SK-N-SH (cell line): ENCODE results near the gene LTF. TPM values are rescaled to one million over a fixed set of nuclear protein-coding genes. Genes with fewer than 3 reads are reported as not detected.

Source experiments
- CTCF ChIA-PET: fragments of 300-600, 350-600 bp; formaldehyde crosslinking; extraction: SDS; loops from one replicate; lab custom pipeline; 2021; lab: Yijun Ruan, JAX
- POLR2A ChIA-PET: fragments of 350-600 bp; sonication (Branson Sonifier 250); formaldehyde crosslinking; extraction: SDS; loops from one replicate; lab custom pipeline; 2020; ENCODE audit warnings: antibody characterized with exemption, inconsistent platforms; lab: Yijun Ruan, JAX
- DNase-seq: peaks from one replicate; pipeline ENCODE4 v3.0.0; 2012
- H2AFZ ChIP-seq: fragments of 200-600 bp; sonication (generic); 2 replicates; pipeline ENCODE4 v1.8.1; 2016; ENCODE audit warnings: antibody characterized with exemption, mild to moderate bottlenecking, low read depth
- H3F3A ChIP-seq: fragments of 200-600 bp; sonication (generic); replicated peaks from 2 replicates; pipeline ENCODE3; 2016; ENCODE audit warnings: antibody characterized with exemption, mild to moderate bottlenecking; ENCODE audit not compliant: insufficient read depth
- H3K27ac ChIP-seq, 2 experiments: fragments of 200-500 bp in 1 of 2; fragments of 200-600 bp in 1 of 2; sonication (Bioruptor generic) in 1 of 2; sonication (generic), shearing (Covaris generic) in 1 of 2; 2 replicates each; pipeline versions ENCODE4 v1.5.1 to v1.6.1; 2014 to 2016; ENCODE audit warnings: low read depth in 2 of 2, inconsistent platforms in 1 of 2, low read length in 1 of 2, mild to moderate bottlenecking in 1 of 2, mixed read lengths in 1 of 2
- H3K27me3 ChIP-seq: fragments of 200-600 bp; sonication (generic), shearing (Covaris generic); 2 replicates; pipeline ENCODE4 v1.6.1; 2016; ENCODE audit warnings: mixed run types; ENCODE audit not compliant: insufficient read depth
- H3K36me3 ChIP-seq, 2 experiments: fragments of 200-500 bp in 1 of 2; fragments of 200-600 bp in 1 of 2; sonication (Bioruptor generic) in 1 of 2; sonication (generic) in 1 of 2; replicated peaks in 1 of 2; 2 replicates each; pipeline versions ENCODE3 to v1.5.1; 2014 to 2016; ENCODE audit warnings: low read length in 1 of 2, mild to moderate bottlenecking in 1 of 2; ENCODE audit not compliant: insufficient read depth in 2 of 2, control insufficient read depth in 1 of 2
- H3K4me1 ChIP-seq, 2 experiments: fragments of 200-500 bp in 1 of 2; fragments of 200-600 bp in 1 of 2; sonication (Bioruptor generic) in 1 of 2; sonication (generic), shearing (Covaris generic) in 1 of 2; 2 replicates each; pipeline versions ENCODE4 v1.5.1 to v1.6.1; 2014 to 2016; ENCODE audit warnings: low read depth in 1 of 2, low read length in 1 of 2, mixed run types in 1 of 2; ENCODE audit not compliant: insufficient read depth in 2 of 2, control insufficient read depth in 1 of 2
- H3K4me2 ChIP-seq: fragments of 200-600 bp; sonication (generic), shearing (Covaris generic); 2 replicates; pipeline ENCODE4 v1.6.1; 2017; ENCODE audit warnings: mixed run types
- H3K4me3 ChIP-seq, 2 experiments: fragments of 200-500 bp in 1 of 2; fragments of 200-600 bp in 1 of 2; sonication (Bioruptor generic) in 1 of 2; sonication (generic), shearing (Covaris generic) in 1 of 2; 2 replicates each; pipeline versions ENCODE4 v1.5.1 to v1.8.1; 2014 to 2016; ENCODE audit warnings: low read depth in 2 of 2, inconsistent platforms in 1 of 2, low read length in 1 of 2, mild to moderate bottlenecking in 1 of 2, mixed read lengths in 1 of 2, moderate library complexity in 1 of 2
- H3K79me2 ChIP-seq: fragments of 200-600 bp; sonication (generic); 2 replicates; pipeline ENCODE4 v1.8.1; 2017; ENCODE audit warnings: mild to moderate bottlenecking; ENCODE audit not compliant: insufficient read depth
- H3K9ac ChIP-seq: fragments of 200-600 bp; sonication (generic); 2 replicates; pipeline ENCODE4 v1.6.1; 2017; ENCODE audit warnings: mixed run types
- H3K9me2 ChIP-seq: fragments of 200-600 bp; sonication (generic); 2 replicates; pipeline ENCODE4 v1.6.1; 2017; ENCODE audit warnings: mixed run types
- H3K9me3 ChIP-seq: fragments of 200-600 bp; sonication (generic); 2 replicates; pipeline ENCODE4 v1.6.1; 2017; ENCODE audit warnings: mixed run types, mild to moderate bottlenecking, moderate library complexity
- H4K20me1 ChIP-seq: fragments of 200-600 bp; sonication (generic); 2 replicates; pipeline ENCODE4 v1.6.1; 2017; ENCODE audit warnings: mild to moderate bottlenecking, mixed run types; ENCODE audit not compliant: insufficient read depth
- CHD2 ChIP-seq: fragments of 150-350 bp; IDR thresholded peaks from 2 replicates; pipeline ENCODE4 v1.6.1; 2018; ENCODE audit warnings: low read length; ENCODE audit not compliant: partially characterized antibody
- ELF1 ChIP-seq: IDR thresholded peaks from 2 replicates; pipeline ENCODE4 v1.4.0; 2012
- EZH2phosphoT487 ChIP-seq: fragments of 200-600 bp; sonication (generic); IDR thresholded peaks from 2 replicates; pipeline ENCODE4 v1.6.1; 2017; ENCODE audit warnings: low read depth, mixed run types, mild to moderate bottlenecking, antibody characterized with exemption, moderate library complexity, borderline replicate concordance
- FOSL2 ChIP-seq: IDR thresholded peaks from 2 replicates; pipeline ENCODE4 v1.4.0; 2012; ENCODE audit warnings: low read depth, mild to moderate bottlenecking, moderate library complexity, borderline replicate concordance
- FOXJ3 ChIP-seq: sonication (generic); formaldehyde crosslinking; IDR thresholded peaks from 2 replicates; pipeline ENCODE4 v1.5.1; 2020; ENCODE audit warnings: mild to moderate bottlenecking, missing genetic modification reagents
- GABPA ChIP-seq: IDR thresholded peaks from 2 replicates; pipeline ENCODE4 v1.4.0; 2012; ENCODE audit warnings: low read depth, mild to moderate bottlenecking
- GATA2 ChIP-seq: sonication (generic); formaldehyde crosslinking; IDR thresholded peaks from 2 replicates; pipeline ENCODE4 v1.5.0; 2020; ENCODE audit warnings: mild to moderate bottlenecking, missing genetic modification reagents
- IRF3 ChIP-seq: fragments of 150-350 bp; IDR thresholded peaks from 2 replicates; pipeline ENCODE4 v1.6.1; 2016; ENCODE audit warnings: mild to moderate bottlenecking, low read depth, low read length
- JUND ChIP-seq: IDR thresholded peaks from 2 replicates; pipeline ENCODE4 v1.4.0; 2012
- MEF2A ChIP-seq: IDR thresholded peaks from 2 replicates; pipeline ENCODE4 v1.4.0; 2012; ENCODE audit warnings: low read depth, borderline replicate concordance
- POLR2AphosphoS5 ChIP-seq: IDR thresholded peaks from 2 replicates; pipeline ENCODE4 v1.6.1; 2012; ENCODE audit warnings: low read depth, low read length
- RAD21 ChIP-seq: IDR thresholded peaks from 2 replicates; pipeline ENCODE4 v1.6.1; 2012; ENCODE audit warnings: mild to moderate bottlenecking, low read length
- RCOR1 ChIP-seq: fragments of 150-350 bp; IDR thresholded peaks from 2 replicates; pipeline ENCODE4 v1.6.1; 2017; ENCODE audit warnings: antibody characterized with exemption, low read length
- RFX5 ChIP-seq: IDR thresholded peaks from 2 replicates; pipeline ENCODE4 v1.6.1; 2012; ENCODE audit warnings: mild to moderate bottlenecking, improper control_type of control experiment, low read length
- RXRA ChIP-seq: IDR thresholded peaks from 2 replicates; pipeline ENCODE4 v1.4.0; 2012; ENCODE audit warnings: low read depth, mild to moderate bottlenecking, borderline replicate concordance
- SMC3 ChIP-seq: IDR thresholded peaks from 2 replicates; pipeline ENCODE4 v1.6.1; 2012; ENCODE audit warnings: low read depth, low read length, improper control_type of control experiment
- TAF1 ChIP-seq: IDR thresholded peaks from 2 replicates; pipeline ENCODE4 v1.6.1; 2012; ENCODE audit warnings: low read depth, mild to moderate bottlenecking, low read length, moderate library complexity, borderline replicate concordance
- TEAD4 ChIP-seq: IDR thresholded peaks from 2 replicates; pipeline ENCODE4 v1.4.0; 2012; ENCODE audit warnings: mild to moderate bottlenecking, borderline replicate concordance; ENCODE audit not compliant: insufficient read depth
- YY1 ChIP-seq: IDR thresholded peaks from 2 replicates; pipeline ENCODE4 v1.4.0; 2012; ENCODE audit warnings: low read depth, mild to moderate bottlenecking
- ZBTB33 ChIP-seq: IDR thresholded peaks from 2 replicates; pipeline ENCODE4 v1.4.0; 2012; ENCODE audit warnings: low read depth, borderline replicate concordance
- WGBS: methylation state at CpG from one replicate; pipeline ENCODE4 v1.1.6; 2017; ENCODE audit warnings: low lambda C conversion rate; 5-methylcytosine and 5-hydroxymethylcytosine counted together
- polyA plus RNA-seq, 3 experiments: library from polyadenylated mRNA; depleted of rRNA; stranded (reverse); fragments of >200 nt; gene quantifications; 2 replicates each; pipeline ENCODE4 v1.2.3, GENCODE V29; 2012
- TF ChIP-seq, protein P1 (sequence below): IDR thresholded peaks from 2 replicates; pipeline ENCODE4 v1.6.1; 2012; ENCODE audit warnings: mild to moderate bottlenecking, low read depth, low read length, moderate library complexity
- TF ChIP-seq, protein P2 (sequence below): IDR thresholded peaks from 2 replicates; pipeline ENCODE4; 2012
- TF ChIP-seq, protein P3 (sequence below): IDR thresholded peaks from 2 replicates; pipeline ENCODE4 v1.4.0; 2012; ENCODE audit warnings: low read depth, borderline replicate concordance

LTF gene
- polyA plus RNA-seq, 1 of the 3 experiments (the other 2 are of a cell fraction): not detected

GRCh38 chr3:46482632-46483350 is 18.1 kb upstream of the LTF start (continued):
- TF ChIP-seq, protein P1, sequence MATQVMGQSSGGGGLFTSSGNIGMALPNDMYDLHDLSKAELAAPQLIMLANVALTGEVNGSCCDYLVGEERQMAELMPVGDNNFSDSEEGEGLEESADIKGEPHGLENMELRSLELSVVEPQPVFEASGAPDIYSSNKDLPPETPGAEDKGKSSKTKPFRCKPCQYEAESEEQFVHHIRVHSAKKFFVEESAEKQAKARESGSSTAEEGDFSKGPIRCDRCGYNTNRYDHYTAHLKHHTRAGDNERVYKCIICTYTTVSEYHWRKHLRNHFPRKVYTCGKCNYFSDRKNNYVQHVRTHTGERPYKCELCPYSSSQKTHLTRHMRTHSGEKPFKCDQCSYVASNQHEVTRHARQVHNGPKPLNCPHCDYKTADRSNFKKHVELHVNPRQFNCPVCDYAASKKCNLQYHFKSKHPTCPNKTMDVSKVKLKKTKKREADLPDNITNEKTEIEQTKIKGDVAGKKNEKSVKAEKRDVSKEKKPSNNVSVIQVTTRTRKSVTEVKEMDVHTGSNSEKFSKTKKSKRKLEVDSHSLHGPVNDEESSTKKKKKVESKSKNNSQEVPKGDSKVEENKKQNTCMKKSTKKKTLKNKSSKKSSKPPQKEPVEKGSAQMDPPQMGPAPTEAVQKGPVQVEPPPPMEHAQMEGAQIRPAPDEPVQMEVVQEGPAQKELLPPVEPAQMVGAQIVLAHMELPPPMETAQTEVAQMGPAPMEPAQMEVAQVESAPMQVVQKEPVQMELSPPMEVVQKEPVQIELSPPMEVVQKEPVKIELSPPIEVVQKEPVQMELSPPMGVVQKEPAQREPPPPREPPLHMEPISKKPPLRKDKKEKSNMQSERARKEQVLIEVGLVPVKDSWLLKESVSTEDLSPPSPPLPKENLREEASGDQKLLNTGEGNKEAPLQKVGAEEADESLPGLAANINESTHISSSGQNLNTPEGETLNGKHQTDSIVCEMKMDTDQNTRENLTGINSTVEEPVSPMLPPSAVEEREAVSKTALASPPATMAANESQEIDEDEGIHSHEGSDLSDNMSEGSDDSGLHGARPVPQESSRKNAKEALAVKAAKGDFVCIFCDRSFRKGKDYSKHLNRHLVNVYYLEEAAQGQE: no peak
- TF ChIP-seq RFX5 (no peak), ZBTB33 (no peak), POLR2AphosphoS5 (no peak)

GRCh38 chr3:46481636-46482035 is 16.9 kb upstream of the LTF start:
- Histone ChIP-seq H3K79me2 (no peaks in the 10 kb centered on the region), H3K4me1 (no peaks in the 10 kb centered on the region; a peak in 1 of 4 replicates), H3K4me2 (no peak overlapping the region), H3K27ac (no peak overlapping the region), H3K36me3 (no peaks in the 10 kb centered on the region), H3K9me2 (no peaks in the 10 kb centered on the region), H3F3A (no peaks in the 10 kb centered on the region), H3K9me3 (no peaks in the 10 kb centered on the region), H4K20me1 (no peaks in the 10 kb centered on the region), H3K27me3 (peaks cover 7% of the 10 kb centered on the region; the same call in 1 of the 2 replicates), H2AFZ (no peak overlapping the region), H3K4me3 (no peak overlapping the region), H3K9ac (no peak overlapping the region)
- POLR2A ChIA-PET: no interaction called here
- no peak for DNase-seq
- 35% methylated on average over 4 of the region's 4 CpGs for WGBS
- CTCF ChIA-PET: interaction anchor here (0.6 to 2.2 kb wide), 2 partner anchors 8 to 91 kb away, joined by 3 to 18 read pairs; no protein-coding TSS in a partner anchor
- TF ChIP-seq SMC3: no peak
- TF ChIP-seq FOXJ3: no peak
- TF ChIP-seq GABPA: no peak
- no peak for TF ChIP-seq RAD21
- no peak for TF ChIP-seq TAF1
- TF ChIP-seq FOSL2: no peak
- TF ChIP-seq, protein P2, sequence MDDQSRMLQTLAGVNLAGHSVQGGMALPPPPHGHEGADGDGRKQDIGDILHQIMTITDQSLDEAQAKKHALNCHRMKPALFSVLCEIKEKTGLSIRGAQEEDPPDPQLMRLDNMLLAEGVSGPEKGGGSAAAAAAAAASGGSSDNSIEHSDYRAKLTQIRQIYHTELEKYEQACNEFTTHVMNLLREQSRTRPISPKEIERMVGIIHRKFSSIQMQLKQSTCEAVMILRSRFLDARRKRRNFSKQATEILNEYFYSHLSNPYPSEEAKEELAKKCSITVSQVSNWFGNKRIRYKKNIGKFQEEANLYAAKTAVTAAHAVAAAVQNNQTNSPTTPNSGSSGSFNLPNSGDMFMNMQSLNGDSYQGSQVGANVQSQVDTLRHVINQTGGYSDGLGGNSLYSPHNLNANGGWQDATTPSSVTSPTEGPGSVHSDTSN: no peak
- TF ChIP-seq YY1: no peak
- TF ChIP-seq, protein P3, sequence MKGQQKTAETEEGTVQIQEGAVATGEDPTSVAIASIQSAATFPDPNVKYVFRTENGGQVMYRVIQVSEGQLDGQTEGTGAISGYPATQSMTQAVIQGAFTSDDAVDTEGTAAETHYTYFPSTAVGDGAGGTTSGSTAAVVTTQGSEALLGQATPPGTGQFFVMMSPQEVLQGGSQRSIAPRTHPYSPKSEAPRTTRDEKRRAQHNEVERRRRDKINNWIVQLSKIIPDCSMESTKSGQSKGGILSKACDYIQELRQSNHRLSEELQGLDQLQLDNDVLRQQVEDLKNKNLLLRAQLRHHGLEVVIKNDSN: no peak
- TF ChIP-seq GATA2 (CRISPR knock-in tag): no peak
- no peak for TF ChIP-seq EZH2phosphoT487
- no peak for TF ChIP-seq IRF3
- no peak for TF ChIP-seq RXRA
- no peak for TF ChIP-seq RCOR1
- no peak for TF ChIP-seq MEF2A
- no peak for TF ChIP-seq JUND
- no peak for TF ChIP-seq CHD2
- no peak for TF ChIP-seq ELF1
- TF ChIP-seq TEAD4: no peak
